ENCODE measurements around the gene TRPM6.

Gene TRPM6

GRCh38 chr9:74867483-74867882 is 20.2 kb downstream of the TRPM6 start:
- Histone ChIP-seq H3K27me3 (ENCODE audit: insufficient read depth, low read length, poor library complexity) (no peaks in the 10 kb centered on the region), H3K36me3 (ENCODE audit: insufficient read depth, low read length) (no peaks in the 10 kb centered on the region), H3K4me1 (ENCODE audit: insufficient read depth, low read length) (no peaks in the 10 kb centered on the region), H3K9me3 (ENCODE audit: insufficient read depth, low read length, severe bottlenecking) (no peaks in the 10 kb centered on the region), H3K4me3 (ENCODE audit: low read depth in 1 of 2, low read length in 2 of 2) (no peak overlapping the region), H3K9ac (ENCODE audit: low read depth, low read length) (no peak overlapping the region), H4K20me1 (ENCODE audit: insufficient read depth, low read length) (no peaks in the 10 kb centered on the region), H3K4me2 (ENCODE audit: insufficient read depth, low read length) (no peak overlapping the region), H3K79me2 (ENCODE audit: insufficient read depth, low read length) (no peaks in the 10 kb centered on the region), H3K27ac (ENCODE audit: low read length) (no peak overlapping the region), H2AFZ (ENCODE audit: low read depth, low read length) (no peak overlapping the region)
- DNase-seq (no peak), ATAC-seq (ENCODE audit: insufficient read depth, low read depth) (no peak)
- TF ChIP-seq EZH2 (IDR thresholded peaks at IDR 0.05; ENCODE audit: borderline replicate concordance, low read depth, low read length, severe bottlenecking) (no peak), CTCF (IDR thresholded peaks at IDR 0.05; ENCODE audit: borderline replicate concordance, extremely low read depth, low read length, poor library complexity, severe bottlenecking) (no peak)

- no peak for TF ChIP-seq EZH2 (IDR thresholded peaks at IDR 0.05; ENCODE audit: borderline replicate concordance, low read depth, low read length, severe bottlenecking)
- TF ChIP-seq CTCF (IDR thresholded peaks at IDR 0.05; ENCODE audit: borderline replicate concordance, extremely low read depth, low read length, poor library complexity, severe bottlenecking) = no peak
- no peaks in the 10 kb centered on the region for H4K20me1 ChIP-seq (ENCODE audit: insufficient read depth, low read length)
- H3K9me3 ChIP-seq (ENCODE audit: insufficient read depth, low read length, severe bottlenecking) = no peaks in the 10 kb centered on the region
- no peak for ATAC-seq (ENCODE audit: insufficient read depth, low read depth)
- H3K4me2 ChIP-seq (ENCODE audit: insufficient read depth, low read length) = no peak overlapping the region
- no peaks in the 10 kb centered on the region for H3K79me2 ChIP-seq (ENCODE audit: insufficient read depth, low read length)
- H3K4me1 ChIP-seq (ENCODE audit: insufficient read depth, low read length) = no peaks in the 10 kb centered on the region
- H3K9ac ChIP-seq (ENCODE audit: low read depth, low read length) = no peak overlapping the region
- H3K27me3 ChIP-seq (ENCODE audit: insufficient read depth, low read length, poor library complexity) = no peaks in the 10 kb centered on the region
- DNase-seq = no peak
- H2AFZ ChIP-seq (ENCODE audit: low read depth, low read length) = no peak overlapping the region
- no peaks in the 10 kb centered on the region for H3K36me3 ChIP-seq (ENCODE audit: insufficient read depth, low read length)
- no peak overlapping the region for H3K27ac ChIP-seq (ENCODE audit: low read length)
- H3K4me3 ChIP-seq (ENCODE audit: low read depth in 1 of 2, low read length in 2 of 2) = no peak overlapping the region
These were observed 22.5 kb downstream of the TRPM6 start for GRCh38 chr9:74865177-74865576.

- no peak for DNase-seq
- H2AFZ ChIP-seq (ENCODE audit: low read depth, low read length) = no peak overlapping the region
- no peaks in the 10 kb centered on the region for H3K36me3 ChIP-seq (ENCODE audit: insufficient read depth, low read length)
- no peak overlapping the region for H3K27ac ChIP-seq (ENCODE audit: low read length)
- ATAC-seq (ENCODE audit: insufficient read depth, low read depth) = no peak
- no peaks in the 10 kb centered on the region for H3K79me2 ChIP-seq (ENCODE audit: insufficient read depth, low read length)
- H3K27me3 ChIP-seq (ENCODE audit: insufficient read depth, low read length, poor library complexity) = no peaks in the 10 kb centered on the region
- no peaks in the 10 kb centered on the region for H3K9me3 ChIP-seq (ENCODE audit: insufficient read depth, low read length, severe bottlenecking)
- no peak for TF ChIP-seq EZH2 (IDR thresholded peaks at IDR 0.05; ENCODE audit: borderline replicate concordance, low read depth, low read length, severe bottlenecking)
- TF ChIP-seq CTCF (IDR thresholded peaks at IDR 0.05; ENCODE audit: borderline replicate concordance, extremely low read depth, low read length, poor library complexity, severe bottlenecking) = no peak
- H4K20me1 ChIP-seq (ENCODE audit: insufficient read depth, low read length) = no peaks in the 10 kb centered on the region
- no peak overlapping the region for H3K9ac ChIP-seq (ENCODE audit: low read depth, low read length)
- H3K4me2 ChIP-seq (ENCODE audit: insufficient read depth, low read length) = no peak overlapping the region
- H3K4me1 ChIP-seq (ENCODE audit: insufficient read depth, low read length) = no peaks in the 10 kb centered on the region
- no peak overlapping the region for H3K4me3 ChIP-seq (ENCODE audit: low read depth in 1 of 2, low read length in 2 of 2)
These were observed 25.8 kb downstream of the TRPM6 start for GRCh38 chr9:74861773-74862474.
